Right renal cortex interstitium (tissue), 3 donors: ENCODE measurements around the gene THY1. TPM values are rescaled to one million over a fixed set of nuclear protein-coding genes. Genes with fewer than 3 reads are reported as not detected.
"Not testable (repeated sequence)": the region's sequence is repeated elsewhere in the genome, so short reads cannot be mapped to it uniquely, and the experiment has no call there.

Source experiments
- DNase-seq, 3 donors: peaks; one replicate each; pipeline ENCODE4 v3.0.0-alpha.2; 2013; ENCODE audit warnings: low read depth in 3 of 3, low spot score in 2 of 3
- polyA plus RNA-seq, 3 donors: library from polyadenylated mRNA; unstranded; fragments of 120-200 nt; gene quantifications; one replicate each; pipeline ENCODE4 v1.2.1, GENCODE V29; 2013; ENCODE audit not compliant: insufficient read length in 3 of 3

Gene THY1
- polyA plus RNA-seq, 3 donors: 90.2 to 104 (median 98.9) TPM

- no peak for DNase-seq
Measured at GRCh38 chr11:119389611-119390254, 33.2 kb downstream of the THY1 start.

GRCh38 chr11:119388103-119388502 lies 34.9 kb downstream of the THY1 start:
- no peak for DNase-seq

DNA sequence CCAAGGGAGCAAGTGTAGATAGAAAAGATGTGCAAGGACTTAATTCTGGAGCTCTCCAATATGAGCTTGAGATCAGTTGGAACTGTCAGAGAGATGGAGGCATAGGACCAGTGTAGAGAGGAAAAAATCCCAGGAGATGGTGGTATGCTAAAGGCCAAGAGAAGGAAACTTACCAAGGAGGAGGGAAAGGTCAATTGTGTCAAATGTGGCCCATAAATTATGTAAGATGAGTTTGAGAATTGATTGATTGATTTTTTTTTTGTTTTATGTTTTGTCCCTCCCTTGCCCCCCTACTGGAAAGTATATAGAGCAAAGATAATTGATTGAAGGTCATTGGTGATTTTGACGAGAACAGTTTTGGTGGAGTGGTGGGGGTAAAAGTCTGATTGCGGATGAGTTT lies 38.6 kb downstream of the THY1 start:
- DNase-seq: no peak

GRCh38 chr11:119382513-119382912 lies 40.5 kb downstream of the THY1 start:
- not testable (repeated sequence) for DNase-seq

- DNase-seq: no peak
Measured at GRCh38 chr11:119382101-119382500, 40.9 kb downstream of the THY1 start.

- DNase-seq: peak; percentile 87 to 93 (median 93)
Measured at GRCh38 chr11:119381181-119381988, 41.6 kb downstream of the THY1 start, which contains the start of gene USP2. TSS of gene USP2 (minus strand) at chr11:119381690. CDS start at chr11:119373480, 8,210 bp downstream.

- no peak for DNase-seq
Measured at GRCh38 chr11:119380827-119381180, 42.2 kb downstream of the THY1 start.

DNA sequence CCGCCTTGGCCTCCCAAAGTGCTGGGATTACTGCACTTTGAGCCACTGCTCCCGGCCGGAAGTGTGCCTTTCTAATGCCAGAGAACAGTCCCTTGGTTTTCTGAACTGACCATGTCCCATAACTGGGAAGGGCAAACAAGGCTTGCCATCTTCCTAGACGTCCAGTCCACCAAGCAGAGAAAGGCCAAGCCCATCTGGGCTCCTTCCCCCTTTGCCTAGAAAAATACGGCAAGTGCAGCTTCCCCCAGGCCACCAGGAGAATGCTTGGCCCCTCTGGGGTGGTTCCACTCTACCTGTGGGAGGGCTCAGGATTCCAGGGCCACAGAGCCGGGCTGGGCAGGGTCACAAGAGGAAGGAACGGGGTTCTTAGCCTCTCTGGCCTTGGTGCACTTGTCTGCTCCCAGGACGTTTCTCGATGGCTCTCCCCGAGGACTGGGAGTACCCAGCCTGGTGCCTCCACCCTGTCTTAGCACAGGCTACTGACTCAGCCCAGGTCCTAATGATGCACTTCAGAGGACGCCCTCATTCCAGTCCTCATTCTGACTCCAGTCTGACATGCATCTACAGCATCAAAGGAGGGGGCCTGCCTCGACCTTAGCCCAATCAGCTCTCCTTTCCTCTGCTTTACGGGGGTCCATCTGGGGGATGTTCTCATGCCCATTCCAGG lies 42.7 kb downstream of the THY1 start:
- no peak for DNase-seq

DNA sequence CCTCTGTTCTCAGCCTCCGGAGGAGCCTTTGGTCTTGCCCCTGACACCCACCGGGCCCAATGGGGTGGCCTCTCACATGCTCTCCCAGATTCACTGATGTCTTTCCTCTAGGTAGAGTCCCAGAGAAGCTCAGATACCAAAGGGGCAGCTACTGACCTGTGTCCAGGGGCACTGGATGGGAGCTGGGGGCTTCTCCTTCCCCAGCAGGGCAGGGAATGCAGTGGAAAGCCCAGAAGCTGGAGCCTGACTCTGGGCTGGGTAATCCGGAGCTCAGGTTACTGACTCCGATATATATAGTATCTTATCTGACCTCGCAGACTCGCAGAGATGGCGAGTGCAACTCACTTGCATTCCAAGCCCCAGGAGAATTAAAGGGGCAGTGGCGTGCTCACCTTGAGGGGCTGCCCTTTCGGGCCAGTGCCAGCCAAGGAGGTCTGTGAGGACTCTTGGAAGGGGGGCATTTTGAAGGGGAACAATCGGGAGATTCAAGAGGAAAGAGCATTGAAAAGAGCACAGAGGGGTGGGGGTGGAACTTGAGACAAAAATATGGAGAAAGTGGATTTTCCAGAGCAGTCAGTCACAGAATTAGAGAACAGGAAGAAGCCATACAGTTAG lies 44.0 kb downstream of the THY1 start:
- DNase-seq: no peak

GRCh38 chr11:119377961-119378667 lies 44.9 kb downstream of the THY1 start:
- no peak for DNase-seq

GRCh38 chr11:119377112-119377901 lies 45.7 kb downstream of the THY1 start:
- no peak for DNase-seq

DNA sequence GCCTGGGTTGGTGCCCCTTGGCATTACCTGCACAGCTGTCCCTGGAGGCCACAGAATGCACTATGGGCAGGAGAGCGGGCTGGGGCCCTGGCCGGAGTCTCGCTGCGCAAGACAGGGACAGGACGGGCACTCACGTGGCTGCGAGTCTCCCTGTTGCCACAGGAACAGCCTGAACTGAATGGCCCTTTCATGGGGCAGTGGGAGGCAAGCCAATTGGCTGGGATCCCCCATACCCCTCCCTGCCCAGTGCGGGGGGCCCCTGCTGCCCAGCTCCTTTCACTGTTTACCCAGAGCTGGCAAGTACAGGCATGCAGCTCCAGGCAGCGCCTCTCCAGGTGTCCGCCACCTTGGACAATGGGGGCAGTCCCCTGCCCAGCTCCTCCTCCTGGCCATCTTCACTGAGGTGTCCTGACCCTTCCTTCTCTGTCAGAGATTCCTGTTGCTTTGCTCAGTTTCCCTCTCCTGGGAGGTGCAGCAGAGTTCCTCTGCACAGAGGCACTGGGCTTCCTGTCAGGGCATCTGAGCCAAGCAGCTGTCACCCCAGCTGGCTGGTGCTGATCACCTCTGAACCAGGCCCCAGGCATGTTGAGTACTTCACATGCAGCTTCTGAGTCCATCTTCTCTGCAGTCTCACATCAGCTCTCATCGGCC lies 46.6 kb downstream of the THY1 start:
- no peak for DNase-seq

- DNase-seq: no peak
Measured at GRCh38 chr11:119375337-119376196, 47.4 kb downstream of the THY1 start.

GRCh38 chr11:119374632-119375336 lies 48.2 kb downstream of the THY1 start:
- DNase-seq: no peak

DNA sequence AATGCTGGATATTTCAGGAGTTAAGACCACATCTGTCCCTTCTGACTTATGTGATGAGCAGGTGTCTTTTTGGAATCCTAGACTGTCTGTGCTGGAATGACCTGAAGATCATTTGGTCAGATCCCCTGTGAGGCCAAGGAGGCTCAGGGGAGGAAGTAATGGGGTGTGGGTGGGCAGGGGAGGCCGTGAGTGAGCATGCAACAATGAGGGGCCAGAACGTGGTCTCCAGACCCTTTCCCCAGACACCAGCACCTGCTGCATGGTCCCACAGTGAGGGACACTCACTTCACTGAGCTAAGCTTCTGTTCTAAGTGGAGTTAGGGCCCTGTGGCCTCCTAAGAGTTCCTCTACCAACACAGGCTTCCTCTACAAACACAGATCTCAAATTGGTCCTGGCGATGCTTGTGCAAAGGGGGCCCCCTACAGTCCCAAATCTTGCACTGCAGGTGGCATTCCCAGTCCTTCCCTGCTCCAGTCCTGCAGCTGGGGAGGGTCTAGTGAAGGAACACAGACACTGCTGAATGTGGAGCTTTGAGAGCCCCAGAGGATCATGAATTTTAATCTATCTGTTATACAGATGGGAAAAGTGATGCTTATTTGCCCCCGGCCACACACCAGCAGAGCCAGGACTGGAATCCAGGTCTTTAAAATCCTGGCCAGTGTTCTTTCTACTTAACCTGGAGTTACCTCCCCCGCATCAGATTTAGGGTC lies 48.9 kb downstream of the THY1 start:
- DNase-seq: peak in 1 of 3 donors; percentile 69

DNA sequence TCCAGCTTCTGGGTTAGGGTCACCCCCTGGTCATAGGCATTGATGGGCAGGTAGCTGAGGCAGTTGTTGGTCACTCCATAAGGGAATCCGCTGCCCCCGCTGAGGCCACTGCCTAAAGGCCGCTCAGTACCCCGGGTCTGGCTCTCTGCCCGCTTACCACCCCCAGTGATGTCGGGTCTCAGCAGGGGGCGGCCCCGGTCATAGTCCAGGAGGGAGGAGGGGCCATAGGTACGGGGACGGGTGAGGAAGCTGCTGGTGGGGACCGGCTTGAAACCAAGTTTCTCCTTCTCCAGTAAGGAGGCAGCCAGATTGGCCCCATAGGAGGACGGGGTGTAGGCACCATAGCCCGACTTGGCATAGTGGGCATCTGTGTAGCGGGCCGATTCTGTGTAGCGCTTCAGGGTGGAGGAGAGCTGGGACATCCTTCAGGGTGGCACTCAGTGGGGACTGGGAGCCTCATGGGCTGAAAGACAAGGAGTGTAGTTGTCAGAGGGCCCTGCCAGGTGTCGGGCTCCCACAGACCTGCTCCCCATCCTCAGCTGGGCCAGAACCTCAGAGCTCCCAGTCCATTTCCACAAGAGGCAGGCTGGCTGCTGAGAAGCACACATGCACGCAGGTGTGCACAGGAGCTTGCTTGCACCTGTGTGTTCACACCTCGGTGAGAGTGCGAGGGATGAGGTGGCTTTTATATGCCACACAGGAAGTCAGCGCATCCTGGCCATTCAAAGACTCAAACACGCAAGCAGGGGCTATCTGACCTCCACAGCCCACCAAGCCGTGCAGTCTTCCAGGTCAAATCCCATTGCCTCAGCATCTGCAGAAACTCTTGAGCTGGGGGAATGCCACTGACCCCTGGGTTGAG lies 49.7 kb downstream of the THY1 start:
- DNase-seq: no peak
